ENCODE data around the gene DCUN1D2.

DNA sequence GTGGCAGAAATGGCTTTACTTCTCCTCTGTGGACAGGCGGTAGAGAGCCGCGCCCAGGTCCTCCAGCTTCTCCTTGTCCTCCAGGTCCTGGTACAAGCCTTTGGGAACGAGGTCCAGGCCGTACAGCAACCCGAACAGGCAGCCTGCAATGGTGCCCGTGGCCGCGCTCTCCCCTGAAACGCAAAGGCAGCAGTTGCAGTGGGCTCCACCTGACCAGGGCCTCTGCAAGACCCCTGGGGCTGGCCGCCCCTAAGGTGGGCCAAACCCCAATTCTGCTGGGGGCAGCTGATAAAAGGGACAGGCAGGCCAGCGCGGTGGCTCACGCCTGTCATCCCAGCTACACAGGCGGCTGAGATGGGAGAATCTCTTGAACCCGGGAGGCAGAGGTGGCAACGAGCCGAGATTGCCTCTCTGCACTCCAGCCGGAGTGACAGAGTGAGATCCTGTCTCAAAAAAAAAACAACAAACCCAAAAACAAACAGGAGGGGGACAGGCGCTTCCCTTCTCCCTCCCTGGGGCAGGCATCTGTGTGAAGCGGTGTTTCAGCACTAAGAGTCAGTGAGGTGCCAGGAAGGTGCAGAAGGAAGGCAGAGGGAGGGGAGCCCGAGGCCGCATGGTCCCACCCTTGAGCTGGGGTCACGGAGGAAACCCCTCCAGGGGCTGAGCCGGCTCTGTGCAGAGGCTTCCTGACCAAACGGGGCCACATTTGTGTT lies 67.5 kb downstream of the DCUN1D2 start:
- TF ChIP-seq, protein P1, sequence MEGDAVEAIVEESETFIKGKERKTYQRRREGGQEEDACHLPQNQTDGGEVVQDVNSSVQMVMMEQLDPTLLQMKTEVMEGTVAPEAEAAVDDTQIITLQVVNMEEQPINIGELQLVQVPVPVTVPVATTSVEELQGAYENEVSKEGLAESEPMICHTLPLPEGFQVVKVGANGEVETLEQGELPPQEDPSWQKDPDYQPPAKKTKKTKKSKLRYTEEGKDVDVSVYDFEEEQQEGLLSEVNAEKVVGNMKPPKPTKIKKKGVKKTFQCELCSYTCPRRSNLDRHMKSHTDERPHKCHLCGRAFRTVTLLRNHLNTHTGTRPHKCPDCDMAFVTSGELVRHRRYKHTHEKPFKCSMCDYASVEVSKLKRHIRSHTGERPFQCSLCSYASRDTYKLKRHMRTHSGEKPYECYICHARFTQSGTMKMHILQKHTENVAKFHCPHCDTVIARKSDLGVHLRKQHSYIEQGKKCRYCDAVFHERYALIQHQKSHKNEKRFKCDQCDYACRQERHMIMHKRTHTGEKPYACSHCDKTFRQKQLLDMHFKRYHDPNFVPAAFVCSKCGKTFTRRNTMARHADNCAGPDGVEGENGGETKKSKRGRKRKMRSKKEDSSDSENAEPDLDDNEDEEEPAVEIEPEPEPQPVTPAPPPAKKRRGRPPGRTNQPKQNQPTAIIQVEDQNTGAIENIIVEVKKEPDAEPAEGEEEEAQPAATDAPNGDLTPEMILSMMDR (IDR thresholded peaks at IDR 0.05), result no peak
- TF ChIP-seq POLR2A (IDR thresholded peaks at IDR 0.05), result no peak
